ENCODE measurements around the gene PPP1R17. TPM values are rescaled to one million over a fixed set of nuclear protein-coding genes. Genes with fewer than 3 reads are reported as not detected.

The PPP1R17 gene
- total RNA-seq, 4 donors from 2014 or later, result not detected

GRCh38 chr7:31748084-31748483 is 61.1 kb downstream of the PPP1R17 start:
- TF ChIP-seq EP300 (IDR thresholded peaks at IDR 0.05) (no peak), CTCF (IDR thresholded peaks at IDR 0.05) (no peak), POLR2AphosphoS5 (IDR thresholded peaks at IDR 0.05) (no peak), POLR2A (IDR thresholded peaks at IDR 0.05) (no peak)
- ATAC-seq, result no peak
- Histone ChIP-seq H3K27ac (no peak overlapping the region), H3K4me1 (no peaks in the 10 kb centered on the region), H3K4me3 (no peak overlapping the region), H3K9me3 (no peaks in the 10 kb centered on the region), H3K36me3 (no peaks in the 10 kb centered on the region), H3K27me3 (no peaks in the 10 kb centered on the region)
- WGBS, 2 donors (ENCODE audit: low coverage in 1 of 2), result 67 to 100% methylated on average over 1 of the region's 1 CpG

- Histone ChIP-seq H3K27ac (no peak overlapping the region), H3K36me3 (no peaks in the 10 kb centered on the region), H3K9me3 (no peaks in the 10 kb centered on the region), H3K27me3 (no peaks in the 10 kb centered on the region), H3K4me1 (no peaks in the 10 kb centered on the region), H3K4me3 (no peak overlapping the region)
- WGBS, 2 donors (ENCODE audit: low coverage in 1 of 2), result 78 to 80% methylated on average over 3 to 4 of the region's 4 CpGs
- TF ChIP-seq POLR2A (IDR thresholded peaks at IDR 0.05) (no peak), CTCF (IDR thresholded peaks at IDR 0.05) (no peak), POLR2AphosphoS5 (IDR thresholded peaks at IDR 0.05) (no peak), EP300 (IDR thresholded peaks at IDR 0.05) (no peak)
- no peak for ATAC-seq
These were observed 64.7 kb downstream of the PPP1R17 start for GRCh38 chr7:31751726-31752125.

Other genes with a start within 250 kb of the PPP1R17 start
- under 1 TPM in 1 of 4 donors, not detected in 3; 0.49 TPM for gene ITPRID1, start 173.1 kb upstream of the PPP1R17 start, total RNA-seq

All from gastroesophageal sphincter (tissue), 4 donors.